Heart left ventricle (tissue), 13 donors: ENCODE data around the gene IDE.

ENCODE experiments used
- CTCF ChIP-seq, 12 donors: fragments of 200-600 bp; sonication (generic) in 4 of 12; IDR thresholded peaks; one replicate each; pipeline versions ENCODE4 v1.5.0 to v1.8.0; 2018 to 2022; ENCODE audit warnings: antibody characterized with exemption in 12 of 12, mild to moderate bottlenecking in 5 of 12
- POLR2A ChIP-seq, 2 donors: fragments of 450-650 bp; IDR thresholded peaks; one replicate each; pipeline ENCODE4 v1.6.1; 2017; ENCODE audit warnings: antibody characterized with exemption in 2 of 2, mild to moderate bottlenecking in 2 of 2, moderate library complexity in 2 of 2
- donor health status: ischemic (EF 13 %, LVEDD 7.1; RV severe dilation, severe dysfunction).
- donor health status: DM: no; HTN: yes; CAD: no.
- donor health status: DM: no; HTN: no; CAD: no.
- donor health status: ischemic (EF 25% LVEDD 6.9; RV normal size, moderate dysfunction).
- donor health status: ischemic (EF 25% LVEDD 5.7; RV mildly dilated, moderate dysfunction).
- donor health status: ischemic (EF 35%, LVEDD 5.7; RV mildly dilated, moderate dysfunction).
- donor health status: nonischemic (EF 11% LVEDD 7.7; RV severe dilation, severe dysfunction).
- donor health status: DM: yes; HTN: yes; CAD: no.
- donor health status: PGD.
- donor health status: ischemic (EF 29% LVEDD 5.4; RV normal size, mild dysfunction).
- donor health status: nonischemic (EF 23%, LVEDD 6.1; RV moderate dilation, normal function).

- TF ChIP-seq POLR2A (IDR thresholded peaks at IDR 0.05) = no peak
- no peak for TF ChIP-seq CTCF (IDR thresholded peaks at IDR 0.05)
Observed at GRCh38 chr10:92530421-92530820, 43.5 kb downstream of the IDE start.
